Prostate gland (tissue), 2 donors: ENCODE data around the gene ENPP7. TPM values are rescaled to one million over a fixed set of nuclear protein-coding genes. Genes with fewer than 3 reads are reported as not detected.

ENCODE experiments used
- DNase-seq: peaks from one replicate; pipeline ENCODE4 v3.0.0-alpha.2; 2019; ENCODE audit warnings: low spot score
- H3K27ac ChIP-seq, 2 donors: fragments of 200-600 bp; sonication (generic); 2 replicates each; pipeline ENCODE4 v1.5.1; 2017 to 2019
- H3K27me3 ChIP-seq: fragments of 200-600 bp; sonication (generic); replicated peaks from 2 replicates; pipeline ENCODE4 v1.5.1; 2019; ENCODE audit not compliant: insufficient read depth
- H3K36me3 ChIP-seq, 2 donors: fragments of 200-600 bp; sonication (generic); 1 replicate in 1 of 2; 2 replicates in 1 of 2; pipeline versions ENCODE4 v1.5.1 to v1.8.1; 2017 to 2019
- H3K4me1 ChIP-seq: fragments of 200-600 bp; sonication (generic); replicated peaks from 2 replicates; pipeline ENCODE4 v1.5.1; 2019
- H3K4me3 ChIP-seq, 2 donors: fragments of 200-600 bp; sonication (generic); 2 replicates each; pipeline ENCODE4 v1.5.1; 2017 to 2019
- H3K9me3 ChIP-seq: fragments of 200-600 bp; sonication (generic); 2 replicates; pipeline ENCODE4 v1.5.1; 2017
- CTCF ChIP-seq, 4 experiments: fragments of 200-600 bp in 2 of 4; fragments of 450-650 bp in 2 of 4; sonication (generic) in 2 of 4; IDR thresholded peaks; 1 replicate in 3 of 4; 2 replicates in 1 of 4; pipeline ENCODE4 v1.5.1; 2016 to 2019; ENCODE audit warnings: antibody characterized with exemption in 4 of 4, mild to moderate bottlenecking in 2 of 4, moderate library complexity in 2 of 4
- POLR2A ChIP-seq: fragments of 450-650 bp; IDR thresholded peaks from one replicate; pipeline ENCODE4 v1.6.1; 2016; ENCODE audit warnings: antibody characterized with exemption, mild to moderate bottlenecking
- POLR2AphosphoS5 ChIP-seq: sonication (generic); formaldehyde crosslinking; IDR thresholded peaks from one replicate; pipeline ENCODE4 v1.6.1; 2017; ENCODE audit warnings: antibody characterized with exemption
- WGBS: methylation state at CpG from one replicate; pipeline ENCODE4 v1.1.5; 2018; 5-methylcytosine and 5-hydroxymethylcytosine counted together
- intact Hi-C: fragments of 100-400 bp; cut with DNase I; formaldehyde crosslinking; loops from one replicate; pipeline ENCODE4 v1.14.2; 2022
- total RNA-seq, 2 donors: library from RNA; depleted of rRNA; stranded (reverse); fragments of >200 nt; gene quantifications; one replicate each; pipeline ENCODE4 v1.1.0, GENCODE V29; 2016

Gene ENPP7
- total RNA-seq, 2 donors from 2014 or later = not detected

DNA sequence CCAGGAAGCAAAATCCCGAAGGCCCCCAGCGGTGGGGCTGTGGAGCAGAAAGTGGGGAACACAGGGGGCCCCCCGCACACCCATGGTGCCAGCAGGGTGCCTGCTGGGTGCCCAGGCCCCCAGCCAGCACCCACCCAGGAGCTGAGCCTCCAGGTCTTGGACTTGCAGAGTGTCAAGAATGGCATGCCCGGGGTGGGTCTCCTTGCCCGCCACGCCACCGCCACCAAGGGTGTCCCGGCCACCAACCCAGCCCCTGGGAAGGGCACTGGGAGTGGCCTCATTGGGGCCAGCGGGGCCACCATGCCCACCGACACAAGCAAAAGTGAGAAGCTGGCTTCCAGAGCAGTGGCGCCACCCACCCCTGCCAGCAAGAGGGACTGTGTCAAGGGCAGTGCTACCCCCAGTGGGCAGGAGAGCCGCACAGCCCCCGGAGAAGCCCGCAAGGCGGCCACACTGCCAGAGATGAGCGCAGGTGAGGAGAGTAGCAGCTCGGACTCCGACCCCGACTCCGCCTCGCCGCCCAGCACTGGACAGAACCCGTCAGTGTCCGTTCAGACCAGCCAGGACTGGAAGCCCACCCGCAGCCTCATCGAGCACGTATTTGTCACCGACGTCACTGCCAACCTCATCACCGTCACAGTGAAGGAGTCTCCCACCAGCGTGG is 53.7 kb downstream of the ENPP7 start:
- 92% methylated on average over 29 of the region's 31 CpGs for WGBS
- TF ChIP-seq CTCF (IDR thresholded peaks at IDR 0.05) (no peak), POLR2AphosphoS5 (no peak), POLR2A (no peak)
- intact Hi-C loops = no loop called here
- Histone ChIP-seq H3K36me3 (no peaks in the 10 kb centered on the region), H3K27ac (no peak overlapping the region), H3K9me3 (no peaks in the 10 kb centered on the region), H3K27me3 (peaks cover 3% of the 10 kb centered on the region), H3K4me1 (no peaks in the 10 kb centered on the region), H3K4me3 (no peak overlapping the region)
- DNase-seq = no peak

DNA sequence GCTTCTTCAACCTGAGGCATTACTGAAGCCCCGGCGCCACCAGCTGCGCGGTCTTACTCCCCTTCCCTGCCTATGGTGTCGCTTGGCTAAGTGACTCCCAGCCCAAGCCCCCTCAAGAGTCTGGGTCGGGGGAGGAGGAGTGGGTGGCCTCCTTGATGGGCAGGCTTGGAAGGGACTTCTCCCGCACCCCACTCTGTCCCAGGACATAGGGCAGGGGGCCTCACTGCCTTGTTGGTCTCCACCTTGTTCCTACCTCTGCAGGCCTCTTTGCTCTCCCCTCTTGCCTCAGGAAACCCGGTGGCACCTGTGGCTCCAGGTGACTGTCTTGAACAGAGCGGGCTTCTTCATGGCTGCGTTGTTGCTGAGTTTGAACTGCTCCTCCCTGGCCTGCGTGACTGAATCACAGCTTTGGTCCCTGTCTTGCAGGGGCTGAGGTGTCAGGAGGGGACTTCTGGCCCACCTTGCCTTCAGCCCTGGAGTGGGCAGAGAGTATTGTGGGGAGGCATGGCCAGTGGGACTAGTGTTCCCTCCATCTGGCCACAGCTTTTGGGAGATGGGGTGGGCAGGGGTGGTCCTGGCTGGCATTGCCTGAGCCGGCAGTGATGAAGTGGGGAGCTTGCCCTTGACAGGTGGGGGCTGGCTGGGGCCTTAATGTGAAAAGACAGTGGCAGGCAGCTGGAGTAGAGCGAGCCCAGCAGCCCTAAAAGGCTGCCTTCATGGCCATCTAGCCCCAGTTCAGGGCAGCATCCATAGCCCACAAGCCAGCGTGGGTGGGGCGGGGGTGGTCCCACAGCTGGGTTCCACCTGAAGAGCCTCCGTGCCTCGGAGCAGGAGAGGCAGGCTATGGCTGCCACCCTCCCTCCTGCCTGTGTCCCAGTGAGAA is 54.5 kb downstream of the ENPP7 start:
- H3K36me3 ChIP-seq = no peaks in the 10 kb centered on the region
- intact Hi-C loops = no loop called here
- H3K4me1 ChIP-seq = no peaks in the 10 kb centered on the region
- 97% methylated on average over 15 of the region's 17 CpGs for whole genome bisulfite sequencing
- peaks cover 6% of the 10 kb centered on the region for H3K27me3 ChIP-seq
- H3K4me3 ChIP-seq = no peak overlapping the region
- H3K27ac ChIP-seq = no peak overlapping the region
- no peaks in the 10 kb centered on the region for H3K9me3 ChIP-seq
- no peak for TF ChIP-seq POLR2AphosphoS5
- TF ChIP-seq CTCF (IDR thresholded peaks at IDR 0.05) = no peak
- no peak for DNase-seq

GRCh38 chr17:79785900-79786810 is 55.4 kb downstream of the ENPP7 start:
- intact Hi-C loops = no loop called here
- Histone ChIP-seq H3K27ac (no peak overlapping the region), H3K27me3 (peaks cover 13% of the 10 kb centered on the region), H3K4me3 (no peak overlapping the region), H3K9me3 (no peaks in the 10 kb centered on the region), H3K36me3 (no peaks in the 10 kb centered on the region), H3K4me1 (no peaks in the 10 kb centered on the region)
- DNase-seq = no peak
- WGBS = 91% methylated on average over 15 of the region's 15 CpGs
- TF ChIP-seq POLR2A (no peak), CTCF (IDR thresholded peaks at IDR 0.05) (no peak), POLR2AphosphoS5 (no peak)

DNA sequence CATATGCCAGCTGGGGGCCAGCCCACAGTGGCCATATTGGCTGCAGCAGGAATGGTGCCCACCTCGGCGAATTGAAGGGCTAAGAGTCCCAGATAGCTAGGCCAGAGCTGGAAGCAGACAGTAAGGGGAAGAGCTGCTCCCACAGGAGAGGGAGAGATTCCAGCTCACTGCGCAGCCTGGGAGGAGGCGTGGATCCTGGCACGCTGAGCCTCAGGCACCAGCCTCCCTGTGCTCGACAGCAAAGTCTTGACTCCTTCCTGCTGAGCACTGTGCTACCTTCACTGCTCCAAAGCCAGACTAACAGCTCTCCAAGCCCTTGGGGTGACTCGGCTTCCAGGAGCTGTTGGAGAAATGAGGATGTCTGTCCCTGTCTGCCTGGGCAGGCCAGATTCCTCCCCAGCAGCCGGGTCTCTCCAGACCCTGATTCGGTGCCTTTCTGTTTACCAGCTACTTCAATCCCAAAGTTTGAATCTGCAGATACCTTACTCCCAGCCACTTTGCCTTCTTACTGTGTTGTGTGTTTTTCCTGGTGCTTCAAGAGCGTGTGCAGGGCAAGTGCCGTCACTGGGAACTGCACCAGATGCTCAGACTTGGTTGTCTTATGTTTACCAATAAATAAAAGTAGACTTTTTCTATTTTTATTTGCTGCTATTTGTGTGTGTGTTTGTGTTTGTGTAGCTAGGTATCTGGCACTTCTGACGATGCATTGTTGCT is 56.3 kb downstream of the ENPP7 start:
- H3K4me3 ChIP-seq = no peak overlapping the region
- H3K27ac ChIP-seq = no peak overlapping the region
- 90% methylated on average over 11 of the region's 12 CpGs for WGBS
- H3K9me3 ChIP-seq = no peaks in the 10 kb centered on the region
- no peak for TF ChIP-seq POLR2A
- TF ChIP-seq POLR2AphosphoS5 = no peak
- TF ChIP-seq CTCF (IDR thresholded peaks at IDR 0.05) = no peak
- no peaks in the 10 kb centered on the region for H3K36me3 ChIP-seq
- intact Hi-C loops = no loop called here
- H3K27me3 ChIP-seq = peaks cover 22% of the 10 kb centered on the region
- no peaks in the 10 kb centered on the region for H3K4me1 ChIP-seq
- no peak for DNase-seq
